Measurements from ENCODE around the gene MEIS1.

MEIS1 gene

GRCh38 chr2:66517772-66518171 is 82.8 kb downstream of the MEIS1 start:
- no peak for TF ChIP-seq REST (IDR thresholded peaks at IDR 0.05; ENCODE audit: insufficient read depth in 1 of 2, low read depth in 2 of 2, low read length in 2 of 2)
- no peak for TF ChIP-seq TAF1 (IDR thresholded peaks at IDR 0.05; ENCODE audit: borderline replicate concordance, insufficient read depth, low read length)
- TF ChIP-seq FOXP2 (optimal IDR thresholded peaks at IDR 0.05; ENCODE audit: borderline replicate concordance, extremely low read depth, extremely low read length, insufficient read depth), result no peak
- no peak for TF ChIP-seq POLR2AphosphoS5 (IDR thresholded peaks at IDR 0.05; ENCODE audit: low read depth, low read length)
- no peak for TF ChIP-seq SIN3A (IDR thresholded peaks at IDR 0.05; ENCODE audit: borderline replicate concordance, insufficient read depth, low read length)

DNA sequence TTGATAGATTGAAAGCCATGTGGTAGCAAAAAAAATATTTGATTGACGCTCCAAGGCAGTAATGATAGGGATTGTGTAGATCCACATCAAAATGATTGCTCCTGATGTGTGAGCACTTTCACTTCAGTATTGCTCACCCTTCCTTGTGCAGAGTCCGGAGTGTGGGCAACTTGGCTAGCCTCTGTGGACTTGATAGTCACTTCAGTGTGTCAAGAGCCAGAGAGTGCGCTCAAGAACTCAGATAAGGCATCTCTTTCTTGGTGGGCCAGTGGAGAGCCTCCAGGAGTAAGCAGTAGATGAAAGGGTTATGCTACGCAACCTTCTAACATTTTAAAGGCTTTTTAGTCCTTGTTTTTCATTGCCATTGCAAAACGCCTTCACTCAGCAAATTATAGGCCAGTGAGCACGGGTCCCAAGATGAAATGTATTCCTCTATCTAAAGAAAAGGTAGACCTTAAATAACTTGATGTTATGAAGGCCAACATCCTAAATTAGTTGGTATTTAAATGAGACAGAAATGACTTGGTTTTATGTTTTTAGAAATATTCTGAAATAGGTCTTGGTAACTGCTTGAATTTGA is 84.4 kb downstream of the MEIS1 start:
- TF ChIP-seq SIN3A (IDR thresholded peaks at IDR 0.05; ENCODE audit: borderline replicate concordance, insufficient read depth, low read length) (no peak), FOXP2 (optimal IDR thresholded peaks at IDR 0.05; ENCODE audit: borderline replicate concordance, extremely low read depth, extremely low read length, insufficient read depth) (no peak), REST (IDR thresholded peaks at IDR 0.05; ENCODE audit: insufficient read depth in 1 of 2, low read depth in 2 of 2, low read length in 2 of 2) (no peak), POLR2AphosphoS5 (IDR thresholded peaks at IDR 0.05; ENCODE audit: low read depth, low read length) (no peak), TAF1 (IDR thresholded peaks at IDR 0.05; ENCODE audit: borderline replicate concordance, insufficient read depth, low read length) (no peak)

DNA sequence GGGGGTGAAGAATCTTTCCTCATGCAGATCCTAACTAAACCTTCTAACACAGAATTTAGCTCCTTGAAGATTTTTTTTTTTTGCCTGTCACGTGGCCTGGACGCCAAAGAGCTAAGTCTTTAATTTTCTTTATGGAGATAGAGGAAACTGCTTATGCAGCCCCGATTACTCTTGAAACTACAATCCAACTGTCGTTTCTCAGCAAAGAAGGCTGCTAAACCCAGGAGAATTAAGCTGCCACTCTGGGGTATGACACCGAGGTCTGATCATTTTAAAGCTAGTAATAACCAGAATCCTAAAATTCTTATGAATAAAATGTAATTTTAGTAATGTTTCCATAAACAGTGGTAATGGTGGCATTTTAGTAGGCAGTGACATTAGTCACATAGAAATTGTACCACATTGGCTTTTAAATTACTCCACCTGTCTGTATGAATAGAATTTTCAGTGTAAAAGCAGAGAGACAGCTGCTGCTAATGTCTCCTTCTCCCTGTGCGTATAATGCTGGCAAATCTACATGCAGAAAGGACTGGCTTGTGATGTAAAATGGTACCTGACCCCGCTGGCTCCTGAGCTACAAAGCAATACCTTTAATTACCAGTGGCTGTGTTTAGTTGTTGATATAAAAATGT is 86.5 kb downstream of the MEIS1 start:
- TF ChIP-seq POLR2AphosphoS5 (IDR thresholded peaks at IDR 0.05; ENCODE audit: low read depth, low read length) (no peak), SIN3A (IDR thresholded peaks at IDR 0.05; ENCODE audit: borderline replicate concordance, insufficient read depth, low read length) (no peak)

- TF ChIP-seq SIN3A (IDR thresholded peaks at IDR 0.05; ENCODE audit: borderline replicate concordance, insufficient read depth, low read length), result no peak
- TF ChIP-seq POLR2AphosphoS5 (IDR thresholded peaks at IDR 0.05; ENCODE audit: low read depth, low read length), result no peak
- TF ChIP-seq TAF1 (IDR thresholded peaks at IDR 0.05; ENCODE audit: borderline replicate concordance, insufficient read depth, low read length), result no peak
- no peak for TF ChIP-seq REST (IDR thresholded peaks at IDR 0.05; ENCODE audit: insufficient read depth in 1 of 2, low read depth in 2 of 2, low read length in 2 of 2)
- TF ChIP-seq FOXP2 (optimal IDR thresholded peaks at IDR 0.05; ENCODE audit: borderline replicate concordance, extremely low read depth, extremely low read length, insufficient read depth), result no peak
These were observed 87.9 kb downstream of the MEIS1 start for GRCh38 chr2:66522611-66523376.

DNA sequence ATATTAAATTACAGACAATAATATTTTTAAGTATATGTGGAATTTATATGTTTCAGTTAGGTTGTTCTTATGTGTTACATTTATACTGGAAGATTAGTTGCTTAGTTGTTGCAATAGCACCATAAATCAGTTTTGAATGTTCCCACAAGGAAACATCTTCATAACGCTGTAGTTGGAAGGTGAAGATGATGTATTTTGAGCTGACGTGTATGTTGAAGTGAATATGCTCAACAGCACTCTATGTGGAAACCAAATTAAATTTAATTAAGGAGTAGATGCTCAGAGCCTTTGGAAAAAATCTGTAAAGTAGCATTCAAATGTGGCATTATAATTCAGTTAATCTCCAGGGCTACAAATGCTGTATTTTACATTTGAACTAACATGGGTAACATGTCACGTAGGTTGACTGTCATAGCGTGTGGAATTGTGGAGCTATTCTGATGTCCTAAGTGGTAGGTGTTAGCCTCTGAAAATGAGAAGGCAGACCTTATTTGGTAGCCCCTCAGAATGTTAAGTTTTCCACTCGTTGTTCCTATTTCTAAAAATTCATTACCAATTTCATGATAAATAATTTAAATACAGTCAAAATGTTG is 88.5 kb downstream of the MEIS1 start:
- TF ChIP-seq FOXP2 (optimal IDR thresholded peaks at IDR 0.05; ENCODE audit: borderline replicate concordance, extremely low read depth, extremely low read length, insufficient read depth), result no peak
- TF ChIP-seq REST (IDR thresholded peaks at IDR 0.05; ENCODE audit: insufficient read depth in 1 of 2, low read depth in 2 of 2, low read length in 2 of 2), result no peak
- TF ChIP-seq SIN3A (IDR thresholded peaks at IDR 0.05; ENCODE audit: borderline replicate concordance, insufficient read depth, low read length), result no peak
- no peak for TF ChIP-seq POLR2AphosphoS5 (IDR thresholded peaks at IDR 0.05; ENCODE audit: low read depth, low read length)
- no peak for TF ChIP-seq TAF1 (IDR thresholded peaks at IDR 0.05; ENCODE audit: borderline replicate concordance, insufficient read depth, low read length)

Data from PFSK-1 (cell line).